ENCODE results near the gene NAV2. TPM values are rescaled to one million over a fixed set of nuclear protein-coding genes. Genes with fewer than 3 reads are reported as not detected.

NAV2 gene
- total RNA-seq, 1 donor from 2014 or later, result 9.6 TPM

DNA sequence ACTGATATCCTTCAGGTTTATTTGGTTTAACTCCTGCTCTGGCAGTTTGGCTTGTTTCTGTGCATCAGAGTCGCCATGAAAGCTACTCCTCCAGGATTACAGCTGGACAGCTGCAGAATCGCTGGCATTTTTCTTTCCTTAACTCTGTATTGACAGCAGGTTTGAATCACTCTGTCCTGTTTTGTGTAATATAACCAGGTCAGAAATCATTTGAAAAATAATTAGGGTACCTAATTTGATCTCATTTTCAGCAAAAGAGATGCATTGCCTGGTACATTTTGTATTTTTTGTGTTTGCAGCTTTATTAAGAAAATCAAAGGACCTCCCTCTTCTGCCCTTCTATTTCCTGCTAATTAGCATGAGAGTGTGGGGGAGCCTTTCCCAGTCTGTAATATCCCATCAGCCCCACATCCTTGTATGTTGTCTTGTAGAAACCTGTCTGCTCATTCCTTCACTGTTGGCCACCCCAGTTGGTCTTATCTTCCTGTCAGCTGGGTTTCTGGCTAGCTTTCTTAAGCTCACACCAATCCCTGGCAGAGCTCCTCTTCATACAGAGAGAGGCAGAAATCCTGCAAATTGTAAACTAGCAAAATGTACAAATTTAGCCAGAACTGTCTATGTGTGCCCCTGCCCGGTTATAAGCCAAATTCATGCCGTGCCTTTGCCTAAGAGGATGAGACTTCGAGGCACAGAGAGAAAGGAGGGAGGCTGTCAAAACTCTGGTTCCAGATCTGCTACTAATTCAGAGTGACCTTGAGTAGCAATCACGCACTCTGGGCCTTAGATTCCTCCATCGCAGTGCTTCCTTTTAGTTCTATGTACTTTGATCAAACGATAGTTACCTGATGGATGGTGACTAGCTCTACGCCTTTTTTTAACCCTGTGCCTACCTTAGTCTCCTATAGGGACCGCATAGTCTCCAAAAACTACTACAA, 200.6 kb downstream of the NAV2 start:
- DNase-seq (ENCODE audit: low spot score), result peak; percentile 32
- Histone ChIP-seq H3K79me2 (ENCODE audit: low read depth) (no peaks in the 10 kb centered on the region), H3K36me3 (no peaks in the 10 kb centered on the region), H3K27me3 (no peaks in the 10 kb centered on the region), H4K20me1 (ENCODE audit: low read depth) (peaks cover 11% of the 10 kb centered on the region), H2AFZ (replicated peaks) (no peak overlapping the region), H3K4me2 (peak overlapping the region; percentile 54), H3F3A (ENCODE audit: low read depth) (peaks cover 11% of the 10 kb centered on the region), H3K4me3 (no peak overlapping the region), H3K9me3 (ENCODE audit: low read depth) (no peaks in the 10 kb centered on the region), H3K27ac (no peak overlapping the region), H3K4me1 (peaks cover 14% of the 10 kb centered on the region), H3K9ac (no peak overlapping the region)
- peak overlapping the region; percentile 83 for H3K27ac Mint-ChIP-seq
- peaks cover 11% of the 10 kb centered on the region for H3K36me3 Mint-ChIP-seq
- peaks cover 23% of the 10 kb centered on the region for H3K4me1 Mint-ChIP-seq
- H3K27me3 Mint-ChIP-seq (ENCODE audit: insufficient read depth, low read depth), result no peaks in the 10 kb centered on the region
- no peak for TF ChIP-seq CTCF (IDR thresholded peaks at IDR 0.05)
- no peak for TF ChIP-seq EZH2 (IDR thresholded peaks at IDR 0.05)
- TF ChIP-seq EZH2phosphoT487 (IDR thresholded peaks at IDR 0.05), result no peak
- no peak overlapping the region for H3K4me3 Mint-ChIP-seq
- H3K9me3 Mint-ChIP-seq, result no peaks in the 10 kb centered on the region

DNA sequence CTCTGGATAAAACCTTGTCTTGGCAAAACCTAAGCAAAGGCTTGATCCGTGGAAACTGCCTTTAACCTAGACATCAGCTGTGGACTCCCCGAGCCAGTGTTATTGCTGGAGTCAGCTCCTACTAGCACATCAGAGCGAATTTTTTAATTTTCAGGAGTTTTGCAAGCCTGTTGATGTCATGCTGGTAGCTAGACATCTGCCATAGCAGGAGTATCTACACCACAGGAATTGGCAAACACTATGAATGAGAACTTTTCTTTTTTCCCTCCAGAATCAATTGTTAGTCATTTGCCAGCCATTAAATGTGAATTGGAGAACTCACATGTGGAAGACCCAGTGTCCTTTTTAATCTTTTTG, 201.2 kb downstream of the NAV2 start:
- Histone ChIP-seq H3K9me3 (ENCODE audit: low read depth) (no peaks in the 10 kb centered on the region), H3F3A (ENCODE audit: low read depth) (peaks cover 11% of the 10 kb centered on the region), H3K4me1 (peaks cover 14% of the 10 kb centered on the region), H3K9ac (no peak overlapping the region), H2AFZ (replicated peaks) (no peak overlapping the region), H3K4me2 (no peak overlapping the region), H3K79me2 (ENCODE audit: low read depth) (no peaks in the 10 kb centered on the region), H3K27ac (no peak overlapping the region), H3K36me3 (no peaks in the 10 kb centered on the region), H3K4me3 (no peak overlapping the region), H3K27me3 (no peaks in the 10 kb centered on the region), H4K20me1 (ENCODE audit: low read depth) (peaks cover 11% of the 10 kb centered on the region)
- Mint-ChIP-seq H3K4me3 (no peak overlapping the region), H3K4me1 (peaks cover 23% of the 10 kb centered on the region), H3K27ac (peak overlapping the region; percentile 72), H3K27me3 (ENCODE audit: insufficient read depth, low read depth) (no peaks in the 10 kb centered on the region), H3K9me3 (no peaks in the 10 kb centered on the region), H3K36me3 (peaks cover 14% of the 10 kb centered on the region)
- DNase-seq (ENCODE audit: low spot score), result no peak
- TF ChIP-seq EZH2phosphoT487 (IDR thresholded peaks at IDR 0.05), result no peak
- TF ChIP-seq CTCF (IDR thresholded peaks at IDR 0.05), result no peak
- no peak for TF ChIP-seq EZH2 (IDR thresholded peaks at IDR 0.05)

- Histone ChIP-seq H3K4me2 (no peak overlapping the region), H3F3A (ENCODE audit: low read depth) (peaks cover 11% of the 10 kb centered on the region), H2AFZ (replicated peaks) (no peak overlapping the region), H3K4me3 (no peak overlapping the region), H3K9me3 (ENCODE audit: low read depth) (no peaks in the 10 kb centered on the region), H4K20me1 (ENCODE audit: low read depth) (peaks cover 11% of the 10 kb centered on the region), H3K36me3 (no peaks in the 10 kb centered on the region), H3K79me2 (ENCODE audit: low read depth) (no peaks in the 10 kb centered on the region), H3K27ac (no peak overlapping the region), H3K4me1 (peaks cover 14% of the 10 kb centered on the region), H3K9ac (no peak overlapping the region), H3K27me3 (no peaks in the 10 kb centered on the region)
- H3K4me1 Mint-ChIP-seq, result peaks cover 25% of the 10 kb centered on the region
- no peaks in the 10 kb centered on the region for H3K27me3 Mint-ChIP-seq (ENCODE audit: insufficient read depth, low read depth)
- no peaks in the 10 kb centered on the region for H3K9me3 Mint-ChIP-seq
- no peak overlapping the region for H3K27ac Mint-ChIP-seq
- TF ChIP-seq CTCF (IDR thresholded peaks at IDR 0.05) (no peak), EZH2 (IDR thresholded peaks at IDR 0.05) (no peak), EZH2phosphoT487 (IDR thresholded peaks at IDR 0.05) (no peak)
- no peak overlapping the region for H3K4me3 Mint-ChIP-seq
- no peak for DNase-seq (ENCODE audit: low spot score)
- H3K36me3 Mint-ChIP-seq, result peaks cover 19% of the 10 kb centered on the region
Measured at GRCh38 chr11:19915808-19916207, 203.2 kb downstream of the NAV2 start.

Data from neural progenitor cell (in vitro differentiated cells).